ENCODE results near the gene SMPD3. TPM values are rescaled to one million over a fixed set of nuclear protein-coding genes. Genes with fewer than 3 reads are reported as not detected.

SMPD3 gene
- total and polyA plus RNA-seq, 2 experiments from 2014 or later, result 5.7 to 6.3 TPM

DNA sequence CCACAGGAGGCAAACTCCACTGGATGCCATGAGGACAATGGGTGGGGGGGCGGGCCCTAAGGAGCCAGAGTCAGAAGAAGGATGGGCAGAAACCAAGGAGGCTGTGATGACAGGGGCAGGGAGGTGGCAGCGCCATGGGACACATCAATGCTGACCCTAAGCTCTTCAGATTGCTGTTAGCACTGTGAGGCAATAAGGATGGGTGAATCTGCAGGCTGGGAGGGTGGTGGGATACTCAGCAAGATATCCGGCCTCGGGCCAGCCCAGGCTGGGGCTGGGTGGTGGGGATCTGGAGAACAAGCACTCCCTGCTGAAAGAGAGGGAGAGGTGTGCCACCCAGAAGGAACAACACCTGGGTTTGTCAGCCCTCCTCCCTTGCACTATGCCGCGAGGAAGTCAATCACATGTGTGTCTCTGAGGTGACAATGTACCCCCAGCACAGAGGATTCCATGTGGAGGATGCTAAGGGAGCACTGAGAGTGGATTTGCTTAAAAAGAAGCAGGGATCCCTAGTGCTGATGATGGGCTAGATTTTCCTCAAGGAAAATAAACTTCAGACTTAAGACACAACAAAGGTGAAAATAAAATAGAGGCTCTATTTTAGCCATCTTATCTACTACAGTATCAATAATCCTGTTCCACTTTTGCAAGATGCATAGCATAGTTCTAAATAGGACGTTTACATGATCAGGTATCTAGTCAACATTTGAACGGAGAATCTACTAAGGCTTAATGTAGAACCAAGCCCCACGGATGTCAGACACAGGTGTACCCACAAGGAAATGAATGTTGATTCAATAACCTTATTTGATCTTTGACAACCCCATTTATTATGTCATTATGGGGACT, 22.6 kb downstream of the SMPD3 start:
- H2AFZ ChIP-seq, result no peak overlapping the region
- no peaks in the 10 kb centered on the region for H3K4me1 ChIP-seq (ENCODE audit: insufficient read depth)
- H3K9me3 ChIP-seq (ENCODE audit: low read depth), result no peaks in the 10 kb centered on the region
- TF ChIP-seq EZH2phosphoT487 (IDR thresholded peaks at IDR 0.05; ENCODE audit: low read depth, severe bottlenecking, unreplicated experiment) (no peak), EZH2 (IDR thresholded peaks at IDR 0.05; ENCODE audit: borderline replicate concordance) (no peak)
- TF ChIP-seq, protein P1, sequence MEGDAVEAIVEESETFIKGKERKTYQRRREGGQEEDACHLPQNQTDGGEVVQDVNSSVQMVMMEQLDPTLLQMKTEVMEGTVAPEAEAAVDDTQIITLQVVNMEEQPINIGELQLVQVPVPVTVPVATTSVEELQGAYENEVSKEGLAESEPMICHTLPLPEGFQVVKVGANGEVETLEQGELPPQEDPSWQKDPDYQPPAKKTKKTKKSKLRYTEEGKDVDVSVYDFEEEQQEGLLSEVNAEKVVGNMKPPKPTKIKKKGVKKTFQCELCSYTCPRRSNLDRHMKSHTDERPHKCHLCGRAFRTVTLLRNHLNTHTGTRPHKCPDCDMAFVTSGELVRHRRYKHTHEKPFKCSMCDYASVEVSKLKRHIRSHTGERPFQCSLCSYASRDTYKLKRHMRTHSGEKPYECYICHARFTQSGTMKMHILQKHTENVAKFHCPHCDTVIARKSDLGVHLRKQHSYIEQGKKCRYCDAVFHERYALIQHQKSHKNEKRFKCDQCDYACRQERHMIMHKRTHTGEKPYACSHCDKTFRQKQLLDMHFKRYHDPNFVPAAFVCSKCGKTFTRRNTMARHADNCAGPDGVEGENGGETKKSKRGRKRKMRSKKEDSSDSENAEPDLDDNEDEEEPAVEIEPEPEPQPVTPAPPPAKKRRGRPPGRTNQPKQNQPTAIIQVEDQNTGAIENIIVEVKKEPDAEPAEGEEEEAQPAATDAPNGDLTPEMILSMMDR (IDR thresholded peaks at IDR 0.05; ENCODE audit: poor library complexity), result no peak
- H3K79me2 ChIP-seq, result no peaks in the 10 kb centered on the region
- H3K27ac ChIP-seq, result no peak overlapping the region
- H3K4me2 ChIP-seq, result no peak overlapping the region
- no peak overlapping the region for H3K4me3 ChIP-seq
- no peaks in the 10 kb centered on the region for H3K9me2 ChIP-seq (replicated peaks; ENCODE audit: insufficient read depth)
- 71% methylated on average over 8 of the region's 9 CpGs for WGBS (ENCODE audit: low lambda C conversion rate, missing lambda C conversion rate)
- no peaks in the 10 kb centered on the region for H4K20me1 ChIP-seq (ENCODE audit: insufficient read depth, poor library complexity, severe bottlenecking)
- DNase-seq (ENCODE audit: low spot score), result no peak
- no peaks in the 10 kb centered on the region for H3K27me3 ChIP-seq
- H3K36me3 ChIP-seq (replicated peaks; ENCODE audit: insufficient read depth, low read depth), result no peaks in the 10 kb centered on the region

DNA sequence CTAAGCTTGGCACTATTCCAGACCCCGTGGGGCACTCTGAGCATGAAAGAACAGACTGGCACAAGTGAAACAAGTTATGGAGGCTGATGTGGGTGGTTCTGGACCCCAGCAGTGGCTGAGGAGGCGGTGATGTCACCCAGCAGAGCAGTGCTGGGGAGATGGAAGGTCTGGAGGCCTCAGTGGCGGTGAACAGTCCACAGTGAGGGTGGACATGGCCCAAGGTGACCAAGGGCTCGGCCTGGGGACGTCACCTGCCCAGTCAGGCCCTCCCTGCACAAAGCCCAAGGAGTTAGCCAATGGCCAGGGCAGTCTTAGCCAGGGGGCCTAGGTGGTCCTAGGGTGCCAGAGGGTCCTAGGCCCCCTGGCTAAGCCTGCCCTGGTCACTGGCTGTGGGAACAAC, 24.5 kb downstream of the SMPD3 start:
- H3K27me3 ChIP-seq, result no peaks in the 10 kb centered on the region
- no peak overlapping the region for H2AFZ ChIP-seq
- no peak for DNase-seq (ENCODE audit: low spot score)
- H3K9me3 ChIP-seq (ENCODE audit: low read depth), result no peaks in the 10 kb centered on the region
- no peaks in the 10 kb centered on the region for H3K9me2 ChIP-seq (replicated peaks; ENCODE audit: insufficient read depth)
- no peak overlapping the region for H3K27ac ChIP-seq
- H3K79me2 ChIP-seq, result no peaks in the 10 kb centered on the region
- H3K4me2 ChIP-seq, result no peak overlapping the region
- TF ChIP-seq, protein P1 (IDR thresholded peaks at IDR 0.05; ENCODE audit: poor library complexity), result no peak
- TF ChIP-seq EZH2 (IDR thresholded peaks at IDR 0.05; ENCODE audit: borderline replicate concordance) (no peak), EZH2phosphoT487 (IDR thresholded peaks at IDR 0.05; ENCODE audit: low read depth, severe bottlenecking, unreplicated experiment) (no peak)
- H3K4me3 ChIP-seq, result no peak overlapping the region
- H3K36me3 ChIP-seq (replicated peaks; ENCODE audit: insufficient read depth, low read depth), result no peaks in the 10 kb centered on the region
- no peaks in the 10 kb centered on the region for H4K20me1 ChIP-seq (ENCODE audit: insufficient read depth, poor library complexity, severe bottlenecking)
- WGBS (ENCODE audit: low lambda C conversion rate, missing lambda C conversion rate), result 79% methylated on average over 5 of the region's 5 CpGs
- no peaks in the 10 kb centered on the region for H3K4me1 ChIP-seq (ENCODE audit: insufficient read depth)

DNA sequence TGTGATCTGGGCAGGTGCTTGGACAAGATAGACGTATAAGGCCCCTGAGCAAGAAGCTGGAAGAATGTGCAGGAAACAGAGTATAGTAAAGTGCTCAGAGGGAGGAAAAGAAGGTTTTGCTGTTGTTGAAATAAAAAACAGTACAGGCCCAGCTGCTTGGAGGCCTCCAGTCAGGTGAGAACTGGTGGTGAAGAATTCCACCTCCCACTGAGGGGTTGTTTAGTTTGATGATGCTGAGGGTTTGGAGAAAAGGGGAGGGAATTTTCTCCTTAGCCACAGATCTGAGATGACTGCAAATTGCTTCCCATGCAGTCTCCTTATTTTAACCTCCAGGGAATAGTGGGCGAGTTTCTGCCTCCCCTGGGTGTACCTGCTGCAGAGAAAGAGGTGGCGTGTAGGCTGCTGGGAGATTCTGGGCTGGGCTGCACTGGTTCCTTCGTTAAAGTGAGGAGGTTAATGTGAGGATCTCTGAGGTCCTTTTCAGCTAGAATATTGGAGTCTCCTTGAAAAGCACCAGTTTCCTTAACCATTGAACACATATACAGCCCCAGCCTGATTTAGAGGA, 25.8 kb downstream of the SMPD3 start:
- DNase-seq (ENCODE audit: low spot score), result no peak
- Histone ChIP-seq H3K27me3 (no peaks in the 10 kb centered on the region), H3K4me3 (no peak overlapping the region), H2AFZ (no peak overlapping the region), H4K20me1 (ENCODE audit: insufficient read depth, poor library complexity, severe bottlenecking) (no peaks in the 10 kb centered on the region), H3K4me1 (ENCODE audit: insufficient read depth) (no peaks in the 10 kb centered on the region), H3K27ac (no peak overlapping the region), H3K9me3 (ENCODE audit: low read depth) (no peaks in the 10 kb centered on the region), H3K36me3 (replicated peaks; ENCODE audit: insufficient read depth, low read depth) (no peaks in the 10 kb centered on the region), H3K4me2 (no peak overlapping the region), H3K9me2 (replicated peaks; ENCODE audit: insufficient read depth) (no peaks in the 10 kb centered on the region), H3K79me2 (no peaks in the 10 kb centered on the region)
- WGBS (ENCODE audit: low lambda C conversion rate, missing lambda C conversion rate), result 92% methylated on average over 4 of the region's 4 CpGs
- no peak for TF ChIP-seq EZH2phosphoT487 (IDR thresholded peaks at IDR 0.05; ENCODE audit: low read depth, severe bottlenecking, unreplicated experiment)
- TF ChIP-seq, protein P1 (IDR thresholded peaks at IDR 0.05; ENCODE audit: poor library complexity), result no peak
- no peak for TF ChIP-seq EZH2 (IDR thresholded peaks at IDR 0.05; ENCODE audit: borderline replicate concordance)
